OCI-LY3 (cell line): Measurements from ENCODE around the gene ECT2.

ENCODE experiments used
- CTCF ChIP-seq: fragments of 200-600, 300-600 bp; sonication (generic); IDR thresholded peaks from 2 replicates; pipeline ENCODE4 v1.5.1; 2014; ENCODE audit warnings: antibody characterized with exemption, low read length, low read depth
- EZH2phosphoT487 ChIP-seq: fragments of 200-600 bp; shearing (Covaris generic); IDR thresholded peaks from 2 replicates; pipeline ENCODE4 v1.6.1; 2018; ENCODE audit warnings: antibody characterized with exemption, mixed run types, low read depth

GRCh38 chr3:172770382-172770781 lies 19.9 kb downstream of the ECT2 start:
- TF ChIP-seq CTCF: no peak
- no peak for TF ChIP-seq EZH2phosphoT487
